HG02973 (cell line): ENCODE results near the gene LAIR1.
"Not testable (repeated sequence)": the region's sequence is repeated elsewhere in the genome, so short reads cannot be mapped to it uniquely, and the experiment has no call there.

Source experiments
- ATAC-seq: cut with Tn5 transposase; IDR thresholded peaks from one replicate; pipeline ENCODE4 v1.9.1; 2021; ENCODE audit warnings: moderate library complexity; ENCODE audit not compliant: unreplicated experiment

LAIR1 gene

DNA sequence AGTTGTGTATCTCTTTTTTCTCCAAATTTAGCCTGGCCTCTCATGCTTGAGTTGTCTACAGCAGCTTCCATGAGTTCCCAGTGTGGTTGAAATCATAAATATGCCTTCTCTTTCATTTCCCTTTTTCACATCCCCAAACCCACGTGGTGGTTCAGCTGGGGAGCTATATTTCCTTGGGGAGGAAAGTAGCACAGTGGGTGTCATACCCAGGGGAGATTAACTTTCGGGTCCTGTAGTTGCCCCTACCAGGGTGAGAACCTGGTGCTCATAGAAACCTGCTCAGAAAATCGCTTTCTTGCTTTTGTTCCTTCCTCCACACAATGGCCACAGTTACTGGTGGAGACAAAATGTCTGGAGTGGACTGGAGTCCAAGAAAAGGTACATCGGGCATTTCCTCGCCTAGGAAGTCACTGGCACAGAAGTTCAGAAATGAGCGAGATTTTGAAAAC is 18.8 kb downstream of the LAIR1 start:
- no peak for ATAC-seq

DNA sequence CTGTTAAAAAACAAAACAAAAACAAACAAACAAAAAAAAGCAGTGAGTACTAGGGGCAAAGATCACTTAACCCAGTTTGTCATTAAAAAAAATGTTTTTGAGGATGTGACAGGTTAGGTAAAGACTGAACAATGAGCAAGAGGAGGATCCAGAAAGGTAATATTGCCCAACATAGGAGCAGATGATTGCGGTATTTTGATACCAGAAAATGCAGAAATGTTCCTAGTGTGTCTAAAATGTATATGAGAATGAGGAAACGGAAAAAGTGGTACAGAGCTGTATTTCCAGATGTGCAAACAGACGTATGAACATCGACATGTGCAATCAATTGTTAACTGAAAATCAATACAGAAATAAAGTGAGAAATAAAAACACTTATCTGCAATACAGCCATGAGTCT is 20.9 kb downstream of the LAIR1 start:
- no peak for ATAC-seq

DNA sequence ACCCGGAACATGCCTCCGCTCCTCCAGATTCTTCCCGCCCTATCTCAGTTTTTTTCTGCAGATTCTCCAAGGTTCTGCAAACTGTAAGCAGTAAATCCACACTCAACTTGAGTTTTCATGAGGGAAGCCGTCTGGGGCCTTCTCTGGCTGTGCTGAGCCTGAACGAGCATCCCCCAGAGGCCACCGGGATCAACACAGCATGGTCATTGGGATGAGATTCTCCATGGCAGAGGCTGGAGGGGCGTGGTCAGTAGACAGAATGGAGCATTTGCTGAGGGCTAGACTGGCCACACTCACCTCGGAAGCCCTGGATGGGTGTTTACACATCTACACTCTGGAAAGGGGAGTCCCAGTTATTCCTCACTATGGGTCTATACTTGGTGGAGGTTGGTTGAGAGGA is 23.4 kb downstream of the LAIR1 start:
- no peak for ATAC-seq

DNA sequence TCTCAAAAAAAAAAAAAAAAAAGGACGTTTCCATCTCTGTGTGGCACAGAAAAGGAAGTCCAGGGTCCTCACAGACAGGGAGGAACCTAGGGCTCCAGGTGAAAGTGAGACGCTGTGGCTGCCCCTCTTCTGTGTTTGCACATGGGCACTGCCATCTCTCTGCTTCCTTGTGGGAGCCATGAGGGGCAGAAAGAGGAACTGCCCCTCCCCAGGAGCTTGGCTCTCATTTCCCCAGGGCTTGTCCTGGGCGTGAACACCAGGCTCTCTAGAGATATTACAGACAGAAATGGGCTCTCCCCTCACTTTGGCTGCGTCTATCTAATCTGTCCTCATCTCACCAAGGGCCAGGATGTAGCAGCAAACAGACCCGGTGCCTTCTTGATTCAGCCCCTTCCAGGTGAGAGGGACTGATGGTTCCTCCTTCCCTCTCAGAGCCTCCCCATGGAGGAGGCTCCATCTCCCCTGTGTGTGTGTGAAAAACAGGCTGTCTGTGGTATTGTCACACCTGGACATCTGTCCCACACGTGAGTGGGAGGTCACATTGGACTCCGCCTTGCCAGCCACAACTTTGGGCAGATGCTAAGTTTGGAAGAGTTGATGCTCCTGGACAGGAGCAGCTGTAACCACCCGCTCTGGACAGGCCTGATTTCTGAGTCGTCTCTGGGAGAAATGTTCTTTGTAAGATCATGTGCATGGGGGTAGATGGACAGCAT is 24.9 kb downstream of the LAIR1 start:
- no peak for ATAC-seq

DNA sequence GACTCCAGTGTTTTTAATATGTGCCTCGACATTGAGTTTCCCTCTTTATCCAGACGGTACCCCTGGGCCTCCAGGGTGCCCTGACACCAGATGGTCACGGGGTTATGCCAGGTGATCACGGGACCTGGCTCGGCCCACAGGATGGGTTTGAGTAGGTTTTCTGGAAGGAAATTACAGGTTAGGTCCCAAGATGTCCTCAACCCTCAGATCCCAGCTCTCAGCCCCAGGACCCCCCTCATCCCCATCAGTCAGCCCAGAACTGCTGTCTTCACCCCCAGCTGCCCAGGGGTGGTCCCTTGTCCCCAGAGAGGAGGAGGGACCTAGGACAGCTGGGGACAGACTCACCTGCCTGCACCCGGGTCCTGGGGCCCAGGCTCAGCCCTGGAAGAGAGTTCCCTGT is 26.2 kb downstream of the LAIR1 start:
- no peak for ATAC-seq

DNA sequence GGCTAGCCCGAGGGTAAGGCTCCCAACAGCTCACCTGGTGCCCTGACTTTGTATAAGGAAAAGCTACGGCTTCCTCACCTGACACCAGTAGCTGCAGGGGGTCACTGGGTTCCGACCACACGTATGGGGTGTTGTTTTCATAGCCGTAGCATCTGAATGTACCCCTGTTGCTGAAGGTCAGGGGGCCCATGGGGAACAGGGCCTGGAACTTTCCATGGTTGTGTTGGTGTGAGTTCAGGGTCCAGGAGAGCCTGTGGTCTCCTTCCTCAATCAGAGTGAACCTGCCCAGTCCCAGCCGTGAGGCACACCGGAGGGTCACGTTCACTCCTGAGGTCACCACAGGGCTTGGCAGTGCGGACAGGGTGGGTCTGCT is 26.9 kb downstream of the LAIR1 start:
- no peak for ATAC-seq

DNA sequence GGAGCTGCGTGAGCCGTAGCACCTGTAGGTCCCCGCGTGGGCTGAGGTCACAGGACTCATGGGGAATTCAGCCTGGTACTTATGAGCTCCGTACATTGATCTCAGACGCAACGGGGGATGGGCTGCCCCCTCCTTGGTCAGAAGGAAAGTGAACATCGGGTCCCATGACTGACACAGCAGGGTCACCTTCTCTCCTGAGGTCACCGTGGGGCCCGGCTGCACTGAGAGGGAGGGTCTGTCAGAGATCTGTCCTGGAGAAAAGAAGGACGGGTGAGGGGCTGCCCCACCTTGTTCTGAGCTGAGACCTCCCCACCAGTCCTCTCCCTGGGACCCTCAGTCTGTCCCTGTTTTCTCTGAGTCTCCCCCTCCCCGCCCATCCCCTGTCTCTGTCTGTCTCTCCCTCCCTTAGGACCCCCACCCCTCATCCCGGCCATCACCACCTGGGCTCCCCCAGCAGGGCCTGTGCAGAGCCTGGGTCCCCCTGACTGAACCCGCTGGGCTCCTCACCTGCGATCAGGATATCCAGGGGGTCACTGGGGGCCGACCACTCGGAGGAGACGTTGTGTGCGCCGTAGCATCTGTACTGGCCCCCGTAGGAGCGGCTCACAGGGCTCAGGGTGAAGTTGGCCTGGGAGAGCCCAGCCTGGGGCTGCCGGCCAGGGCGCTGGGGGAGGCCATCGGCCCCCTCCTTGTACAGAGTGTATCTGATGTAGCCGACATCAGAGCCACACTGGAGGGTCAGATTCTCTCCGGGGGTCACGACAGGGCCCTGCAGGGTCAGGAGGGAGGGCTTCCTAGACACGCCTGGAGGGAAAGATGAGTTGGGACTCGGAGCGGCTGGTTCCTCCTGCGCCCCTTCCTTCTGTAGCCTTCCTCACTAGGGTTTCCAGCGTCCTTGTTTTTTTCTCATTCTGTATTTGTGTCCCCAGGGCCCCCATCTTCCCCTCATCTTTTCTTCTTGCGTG is 27.6 kb downstream of the LAIR1 start:
- ATAC-seq, result no peak

DNA sequence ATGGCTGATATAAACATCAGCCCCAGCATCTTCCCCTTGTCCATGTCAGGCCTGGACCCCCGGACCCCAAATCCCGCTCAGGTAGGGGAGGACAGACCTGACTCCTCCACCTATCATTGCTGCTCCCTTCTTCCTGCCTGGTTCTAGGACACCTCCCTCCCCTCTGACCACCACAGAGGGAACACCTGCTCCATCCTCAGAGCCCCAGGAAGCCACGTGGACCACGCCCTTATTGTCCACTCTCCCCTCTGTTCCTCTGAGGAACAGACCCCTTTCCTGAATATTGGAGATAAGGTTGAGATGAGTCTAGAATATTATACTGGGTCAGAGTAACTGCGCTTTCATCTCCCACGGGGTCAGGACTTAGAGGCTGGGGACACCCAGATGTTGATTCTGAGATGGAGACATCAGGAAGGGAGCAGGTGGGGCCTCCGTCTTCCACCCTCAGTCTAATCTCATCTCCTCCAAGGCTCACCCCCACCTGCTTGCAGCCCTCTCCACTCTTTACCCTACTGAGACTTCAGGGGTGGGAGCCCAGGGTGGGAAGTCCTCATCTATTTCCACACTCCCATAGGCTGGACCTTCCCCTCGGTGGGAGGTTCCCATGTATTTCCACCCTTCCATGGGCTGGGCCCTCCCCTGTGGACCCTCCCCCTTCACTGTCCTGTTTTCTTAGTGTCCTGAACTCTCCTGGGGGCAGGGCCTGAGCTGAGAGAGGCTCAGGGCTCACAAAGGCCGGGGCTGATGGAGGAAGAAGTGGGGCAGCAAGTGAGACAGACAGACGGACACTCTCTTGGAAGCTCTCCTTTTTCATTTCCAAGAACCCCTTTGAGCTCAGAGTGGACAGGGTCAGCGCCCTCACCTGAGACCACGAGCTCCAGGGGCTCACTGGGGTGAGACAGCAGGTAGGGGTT is 28.5 kb downstream of the LAIR1 start:
- ATAC-seq, result no peak

DNA sequence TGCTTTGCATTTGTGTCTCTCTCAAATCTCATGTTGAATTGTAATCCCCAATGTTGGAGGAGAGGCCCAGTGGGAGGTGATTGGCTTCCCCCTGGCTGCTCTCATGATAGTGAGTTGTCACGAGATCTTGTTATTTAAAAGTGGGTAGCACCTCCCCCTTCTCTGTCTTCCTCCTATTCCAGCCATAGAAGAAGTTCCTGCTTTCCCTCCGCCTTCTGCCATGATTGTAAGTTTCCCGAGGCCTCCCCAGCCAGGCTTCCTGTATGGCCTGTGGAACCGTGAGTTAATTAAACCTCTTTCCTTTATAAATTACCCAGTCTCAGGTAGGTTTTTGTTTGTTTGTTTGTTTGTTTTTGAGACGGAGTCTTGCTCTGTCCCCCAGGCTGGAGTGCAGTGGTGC is 29.6 kb downstream of the LAIR1 start:
- no peak for ATAC-seq

DNA sequence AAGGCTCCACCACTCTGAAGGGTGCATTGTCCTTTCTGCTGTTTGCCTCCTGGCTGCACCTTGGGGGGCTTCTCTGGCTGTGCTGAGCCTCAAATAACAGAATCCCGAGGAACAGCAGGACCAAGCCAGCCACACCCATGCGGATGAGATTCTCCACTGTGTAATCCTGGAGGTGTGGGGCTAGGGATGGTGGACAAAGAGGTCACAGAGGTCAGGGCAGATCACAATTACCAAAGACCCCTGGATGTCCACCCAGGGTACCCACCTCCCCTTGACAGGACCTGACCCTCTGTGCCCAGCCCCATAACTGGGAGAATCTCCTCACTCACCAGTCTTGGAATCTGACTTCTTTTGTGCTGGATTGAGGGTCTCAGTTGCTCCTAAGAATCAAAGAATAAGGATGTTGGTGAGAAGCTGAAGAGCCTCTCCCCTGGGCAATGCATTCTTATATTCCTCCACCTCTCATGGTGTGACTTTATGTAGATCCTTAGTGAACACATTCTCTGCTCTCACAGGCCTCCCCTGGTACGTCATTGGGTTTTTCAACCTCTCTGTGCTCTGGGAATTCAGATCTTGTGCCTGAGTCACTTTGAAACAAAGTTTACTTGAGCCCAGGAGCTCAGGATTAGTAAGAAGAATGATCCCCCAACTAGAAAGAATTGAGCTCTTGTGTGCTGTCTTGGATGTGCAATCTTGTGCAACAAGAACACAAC is 31.0 kb downstream of the LAIR1 start:
- no peak for ATAC-seq

DNA sequence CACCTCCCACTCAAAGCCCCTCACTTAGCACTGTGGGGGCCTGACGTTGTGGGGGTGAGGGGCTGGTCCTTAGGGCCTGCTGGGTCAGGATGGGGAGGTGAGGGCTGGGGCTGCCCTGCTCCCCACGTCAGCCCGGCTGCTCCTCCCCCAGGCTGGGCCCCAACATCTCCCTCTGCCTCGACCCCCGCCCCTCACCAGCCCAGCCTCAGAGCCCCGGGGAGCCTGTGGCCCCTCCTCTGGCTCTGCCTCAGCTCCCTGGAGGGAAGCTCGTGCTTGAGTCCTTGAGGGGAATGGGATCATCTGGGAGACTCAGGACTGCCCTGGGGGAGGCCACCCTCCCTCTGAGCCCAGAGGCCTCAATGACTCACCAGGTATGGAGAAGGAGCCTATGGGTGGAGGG is 32.6 kb downstream of the LAIR1 start:
- ATAC-seq, result no peak

DNA sequence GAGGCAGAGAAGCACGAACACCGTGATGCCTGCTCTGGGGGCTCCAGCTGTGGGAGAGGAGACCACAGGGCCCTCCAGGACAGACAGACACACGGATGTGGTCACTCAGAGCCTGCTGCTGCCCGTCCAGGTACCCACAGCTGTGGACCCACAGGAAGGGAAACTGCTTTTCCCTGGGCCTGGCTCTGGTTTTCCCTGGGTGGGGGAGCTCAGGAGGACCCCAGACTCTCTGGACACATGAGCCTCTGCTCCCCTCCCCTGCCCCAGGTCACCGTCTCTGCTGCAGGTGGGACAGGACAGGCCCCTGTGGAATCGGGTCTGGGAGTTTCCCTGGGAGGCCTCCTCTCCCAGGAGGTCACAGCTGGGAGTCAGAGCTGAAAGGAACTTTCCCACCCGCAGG is 33.1 kb downstream of the LAIR1 start:
- ATAC-seq, result no peak

DNA sequence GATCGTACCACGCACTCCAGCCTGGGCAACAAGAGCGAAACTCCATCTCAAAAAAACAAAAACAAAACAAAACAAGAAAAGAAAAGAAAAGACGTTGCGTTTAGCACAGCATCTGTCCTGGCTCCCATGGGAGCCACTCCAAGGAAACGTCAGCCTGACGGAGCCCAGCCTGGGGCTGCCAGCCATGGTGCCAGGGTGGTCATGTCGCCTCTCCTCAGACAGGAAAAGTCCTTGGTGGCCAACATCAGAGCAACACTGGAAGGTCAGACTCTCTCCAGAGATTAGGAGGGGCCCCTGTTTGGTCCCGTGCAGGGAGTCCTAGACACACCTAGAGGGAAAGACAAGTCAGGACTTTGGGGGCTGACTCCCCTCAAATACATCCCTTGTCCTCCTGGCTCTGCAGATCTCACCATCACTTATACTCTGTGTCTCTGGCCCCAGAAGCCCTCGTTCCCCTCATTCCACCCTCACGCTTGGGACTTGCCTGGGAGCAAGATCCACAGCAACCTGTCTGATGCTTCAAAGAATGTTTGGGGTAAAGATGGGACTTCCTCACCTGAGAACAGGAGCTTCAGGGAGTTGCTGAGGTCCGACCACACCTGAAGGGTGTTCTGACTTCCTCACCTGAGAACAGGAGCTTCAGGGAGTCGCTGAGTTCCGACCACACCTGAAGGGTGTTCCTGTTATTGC is 35.1 kb downstream of the LAIR1 start:
- ATAC-seq, result no peak

DNA sequence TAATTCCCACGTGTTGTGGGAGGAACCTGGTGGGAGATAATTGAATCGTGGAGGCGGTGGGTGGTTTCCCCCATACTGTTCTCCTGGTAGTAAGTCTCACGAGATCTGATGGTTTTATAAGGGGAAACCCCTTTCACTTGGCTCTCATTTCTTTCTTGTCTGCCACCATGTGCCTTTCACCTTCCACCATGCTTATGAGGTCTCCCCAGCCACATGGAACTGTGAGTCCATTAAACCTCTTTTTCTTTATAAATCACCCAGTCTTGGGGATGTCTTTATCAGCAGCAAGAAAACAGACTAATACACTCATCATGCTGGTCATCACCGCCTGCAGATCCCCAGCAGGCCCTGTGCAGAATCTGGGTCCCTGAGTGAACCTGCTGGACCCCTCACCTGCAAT is 36.0 kb downstream of the LAIR1 start:
- ATAC-seq, result not testable (repeated sequence)

DNA sequence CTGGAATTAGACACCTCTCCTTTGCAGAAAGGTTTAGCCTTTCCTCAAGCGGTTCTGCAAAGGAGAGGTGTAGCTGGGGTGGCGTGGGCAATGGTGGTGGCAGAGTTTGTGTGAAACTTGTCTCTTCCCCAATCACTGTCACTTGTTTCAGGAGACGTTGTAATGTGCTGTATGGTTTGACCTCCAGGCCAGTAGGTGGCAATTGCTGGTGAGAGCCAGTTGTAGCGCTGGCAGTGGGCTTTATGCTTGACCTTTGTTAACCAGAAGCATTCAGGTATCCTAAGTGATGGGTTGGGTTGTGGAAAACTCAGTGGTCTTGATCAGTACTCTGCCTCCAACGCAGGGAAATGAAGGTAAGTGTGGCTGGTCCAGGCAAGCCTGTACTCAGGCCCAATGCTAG is 39.1 kb downstream of the LAIR1 start:
- ATAC-seq, result no peak

DNA sequence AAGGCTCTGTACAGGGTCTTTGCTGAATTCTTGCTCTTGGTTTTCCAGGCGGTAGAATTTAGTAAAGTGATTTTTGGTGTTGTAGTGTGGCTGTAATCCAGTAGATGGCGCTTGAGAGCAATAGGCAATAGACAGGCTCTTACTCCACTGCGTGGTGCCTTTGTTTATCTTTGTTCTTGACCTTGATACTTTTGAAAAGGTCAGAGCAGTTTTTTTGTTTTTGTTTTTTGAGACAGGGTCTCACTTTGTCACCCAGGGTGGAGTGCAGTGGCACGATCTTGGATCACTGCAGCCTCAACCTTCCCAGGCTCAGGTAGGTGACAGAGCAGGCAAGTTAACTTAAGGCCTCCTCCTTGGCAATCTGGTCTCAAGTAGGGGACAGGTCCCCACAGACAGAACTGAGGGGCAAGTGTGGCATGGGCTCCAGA is 39.5 kb downstream of the LAIR1 start:
- no peak for ATAC-seq

DNA sequence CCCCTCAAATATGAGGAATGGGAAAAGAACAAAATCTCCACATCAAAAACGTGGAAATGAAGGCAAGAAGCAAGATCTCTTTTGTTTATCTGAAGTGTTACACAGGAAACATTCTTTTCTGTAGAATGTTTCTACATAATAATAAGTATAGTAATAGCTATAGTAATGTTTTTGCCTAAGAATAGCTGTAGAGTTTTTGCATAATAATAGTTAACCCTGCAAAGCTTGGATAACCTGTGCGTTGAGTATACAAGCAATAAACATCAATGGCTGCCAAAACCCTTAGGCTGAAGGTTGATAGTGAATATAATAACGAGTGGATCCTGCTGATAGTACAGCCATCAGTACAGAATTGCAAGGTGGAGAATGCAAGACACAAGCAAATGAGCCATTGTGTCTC is 40.7 kb downstream of the LAIR1 start:
- no peak for ATAC-seq

DNA sequence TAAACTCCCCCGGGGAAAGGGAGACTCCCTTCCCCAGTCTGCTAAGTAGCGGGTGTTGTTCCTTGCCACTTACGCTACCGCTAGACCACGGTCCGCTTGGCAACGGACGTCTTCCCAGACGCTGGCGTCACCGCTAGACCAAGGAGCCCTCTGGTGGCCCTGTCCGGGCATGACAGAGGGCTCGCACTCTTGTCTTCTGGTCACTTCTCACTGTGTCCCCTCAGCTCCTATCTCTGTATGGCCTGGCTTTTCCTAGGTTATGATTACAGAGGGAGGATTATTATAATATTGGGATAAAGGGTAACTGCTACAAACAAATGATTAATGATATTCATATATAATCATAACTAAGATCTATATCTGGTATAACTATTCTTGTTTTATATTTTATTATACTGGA is 41.8 kb downstream of the LAIR1 start:
- not testable (repeated sequence) for ATAC-seq

DNA sequence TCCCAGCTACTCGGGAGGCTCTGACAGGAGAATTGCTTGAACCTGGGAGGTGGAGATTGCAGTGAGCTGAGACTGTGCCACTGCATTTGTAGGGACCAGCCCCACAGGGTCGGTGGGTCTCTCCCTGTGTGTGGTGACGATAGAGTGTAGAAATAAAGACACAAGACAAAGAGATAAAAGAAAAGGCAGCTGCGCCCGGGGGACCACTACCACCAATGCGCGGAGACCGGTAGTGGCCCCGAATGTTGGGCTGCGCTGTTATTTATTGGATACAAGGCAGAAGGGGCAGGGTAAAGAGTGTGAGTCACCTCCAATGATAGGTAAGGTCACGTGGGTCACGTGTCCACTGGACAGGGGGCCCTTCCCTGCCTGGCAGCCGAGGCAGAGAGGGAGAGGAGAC is 42.4 kb downstream of the LAIR1 start:
- ATAC-seq, result not testable (repeated sequence)
